ENCODE results near the gene RAB31.

RAB31 gene

GRCh38 chr18:9874728-9875127 lies 166.6 kb downstream of the RAB31 start:
- no peaks in the 10 kb centered on the region for H3K27me3 ChIP-seq (ENCODE audit: control insufficient read depth in 5 of 5, insufficient read depth in 4 of 5, low read length in 5 of 5)
- H3K9me3 ChIP-seq (ENCODE audit: control insufficient read depth in 5 of 5, low read length in 5 of 5) = no peaks in the 10 kb centered on the region
- no peak overlapping the region for H3K27ac ChIP-seq (ENCODE audit: low read depth, low read length)
- H3K9ac ChIP-seq (ENCODE audit: low read length in 5 of 5) = no peak overlapping the region
- peaks cover 0 to 16% (median 6%) of the 10 kb centered on the region in 5 donors for H3K4me1 ChIP-seq (ENCODE audit: control insufficient read depth in 5 of 5, insufficient read depth in 5 of 5, low read length in 5 of 5)
- H3K36me3 ChIP-seq (ENCODE audit: control insufficient read depth in 5 of 5, insufficient read depth in 5 of 5, low read length in 5 of 5) = no peaks in the 10 kb centered on the region
- H3K4me3 ChIP-seq (ENCODE audit: low read depth in 1 of 5, low read length in 5 of 5) = no peak overlapping the region

DNA sequence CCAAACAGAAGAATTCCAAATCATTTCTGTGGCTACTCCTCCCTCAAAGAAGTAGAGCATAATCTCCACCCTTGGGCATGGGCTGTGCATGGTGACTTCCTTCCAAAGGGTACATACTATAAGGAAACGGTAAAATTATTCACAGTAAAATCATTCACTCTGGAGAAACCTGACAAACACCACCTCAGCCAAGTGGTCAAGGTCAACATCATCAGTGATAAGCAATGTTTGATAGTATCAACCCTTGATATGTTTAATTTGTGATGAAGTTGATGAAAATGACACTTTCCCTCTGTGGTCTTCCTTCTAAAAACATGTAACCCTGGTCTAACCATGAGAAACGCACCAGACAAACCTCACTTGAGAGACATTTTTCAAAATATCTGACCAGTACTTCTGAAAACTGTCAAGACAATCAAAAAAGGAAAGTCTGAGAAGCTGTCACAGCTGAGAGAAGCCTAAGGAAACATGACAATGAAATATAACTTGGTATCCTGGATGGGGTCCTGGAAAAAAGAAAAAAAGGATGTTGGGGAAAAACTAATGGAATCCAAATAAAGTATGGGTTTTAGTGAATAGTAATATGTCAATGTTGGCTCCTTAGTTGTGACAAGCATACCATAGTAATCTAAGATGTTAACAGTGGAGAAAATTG lies 168.2 kb downstream of the RAB31 start:
- Histone ChIP-seq H3K9ac (ENCODE audit: low read length in 5 of 5) (peak overlapping the region in 1 of 5 donors; percentile 56), H3K27ac (ENCODE audit: low read depth, low read length) (peak overlapping the region; percentile 69), H3K4me1 (ENCODE audit: control insufficient read depth in 5 of 5, insufficient read depth in 5 of 5, low read length in 5 of 5) (peaks cover 0 to 8% (median 6%) of the 10 kb centered on the region in 5 donors), H3K4me3 (ENCODE audit: low read depth in 1 of 5, low read length in 5 of 5) (peak overlapping the region in 4 of 5 donors; percentile 52 to 74 (median 62)), H3K27me3 (ENCODE audit: control insufficient read depth in 5 of 5, insufficient read depth in 4 of 5, low read length in 5 of 5) (no peaks in the 10 kb centered on the region), H3K36me3 (ENCODE audit: control insufficient read depth in 5 of 5, insufficient read depth in 5 of 5, low read length in 5 of 5) (no peaks in the 10 kb centered on the region), H3K9me3 (ENCODE audit: control insufficient read depth in 5 of 5, low read length in 5 of 5) (no peaks in the 10 kb centered on the region)

DNA sequence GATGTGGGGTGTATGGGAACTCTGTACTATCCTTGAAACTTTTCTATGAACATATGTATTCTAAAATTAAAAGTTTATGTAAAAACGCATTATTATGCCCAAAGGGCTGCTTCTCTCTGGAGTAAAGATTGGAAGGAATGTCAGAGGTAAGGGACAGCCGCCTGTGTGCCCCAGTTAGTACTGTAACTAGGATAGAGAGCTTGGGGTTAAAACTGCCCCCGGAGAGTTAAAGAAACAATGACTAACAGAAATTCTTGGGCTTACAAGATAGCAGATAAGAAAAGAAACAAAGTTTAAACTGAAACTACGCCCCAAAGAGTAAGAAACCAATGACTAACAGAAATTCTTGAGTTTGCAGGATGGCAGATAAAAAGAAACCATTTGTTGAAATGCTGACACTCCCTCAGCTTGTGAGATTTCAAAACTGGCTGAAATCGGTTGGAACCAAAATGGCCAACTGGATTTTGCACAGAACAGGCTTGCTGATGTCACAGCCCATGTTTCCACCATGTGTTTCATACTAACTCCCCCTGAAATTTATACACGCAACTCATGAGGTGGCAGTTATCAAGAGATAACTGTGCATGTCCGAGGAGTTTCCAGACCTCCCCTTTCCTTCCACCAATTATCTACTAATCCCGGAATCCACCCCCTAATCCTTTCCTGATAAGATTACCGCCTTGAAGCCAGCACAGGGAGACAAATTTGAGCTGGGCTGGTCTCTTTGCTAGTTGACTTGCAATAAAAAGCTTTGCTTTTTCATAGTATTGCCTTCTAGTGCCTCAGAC lies 169.0 kb downstream of the RAB31 start:
- Histone ChIP-seq H3K9ac (ENCODE audit: low read length in 5 of 5) (peak overlapping the region in 2 of 5 donors; percentile 32 to 56), H3K36me3 (ENCODE audit: control insufficient read depth in 5 of 5, insufficient read depth in 5 of 5, low read length in 5 of 5) (no peaks in the 10 kb centered on the region), H3K4me3 (ENCODE audit: low read depth in 1 of 5, low read length in 5 of 5) (peak overlapping the region; percentile 52 to 74 (median 57)), H3K27ac (ENCODE audit: low read depth, low read length) (peak overlapping the region; percentile 69), H3K9me3 (ENCODE audit: control insufficient read depth in 5 of 5, low read length in 5 of 5) (no peaks in the 10 kb centered on the region), H3K4me1 (ENCODE audit: control insufficient read depth in 5 of 5, insufficient read depth in 5 of 5, low read length in 5 of 5) (peaks cover 0 to 8% (median 6%) of the 10 kb centered on the region in 5 donors), H3K27me3 (ENCODE audit: control insufficient read depth in 5 of 5, insufficient read depth in 4 of 5, low read length in 5 of 5) (no peaks in the 10 kb centered on the region)

- Histone ChIP-seq H3K9ac (ENCODE audit: low read length in 5 of 5) (peak overlapping the region in 2 of 5 donors; percentile 32 to 56), H3K27me3 (ENCODE audit: control insufficient read depth in 5 of 5, insufficient read depth in 4 of 5, low read length in 5 of 5) (no peaks in the 10 kb centered on the region), H3K36me3 (ENCODE audit: control insufficient read depth in 5 of 5, insufficient read depth in 5 of 5, low read length in 5 of 5) (no peaks in the 10 kb centered on the region), H3K27ac (ENCODE audit: low read depth, low read length) (peak overlapping the region; percentile 69), H3K4me3 (ENCODE audit: low read depth in 1 of 5, low read length in 5 of 5) (peak overlapping the region; percentile 52 to 74 (median 57)), H3K4me1 (ENCODE audit: control insufficient read depth in 5 of 5, insufficient read depth in 5 of 5, low read length in 5 of 5) (peaks cover 0 to 8% (median 6%) of the 10 kb centered on the region in 5 donors), H3K9me3 (ENCODE audit: control insufficient read depth in 5 of 5, low read length in 5 of 5) (no peaks in the 10 kb centered on the region)
These were observed 169.5 kb downstream of the RAB31 start for GRCh38 chr18:9877655-9878014.

- Histone ChIP-seq H3K27me3 (ENCODE audit: control insufficient read depth in 5 of 5, insufficient read depth in 4 of 5, low read length in 5 of 5) (no peaks in the 10 kb centered on the region), H3K4me1 (ENCODE audit: control insufficient read depth in 5 of 5, insufficient read depth in 5 of 5, low read length in 5 of 5) (peaks cover 0 to 8% (median 6%) of the 10 kb centered on the region in 5 donors), H3K27ac (ENCODE audit: low read depth, low read length) (no peak overlapping the region), H3K4me3 (ENCODE audit: low read depth in 1 of 5, low read length in 5 of 5) (no peak overlapping the region), H3K36me3 (ENCODE audit: control insufficient read depth in 5 of 5, insufficient read depth in 5 of 5, low read length in 5 of 5) (no peaks in the 10 kb centered on the region), H3K9me3 (ENCODE audit: control insufficient read depth in 5 of 5, low read length in 5 of 5) (no peaks in the 10 kb centered on the region), H3K9ac (ENCODE audit: low read length in 5 of 5) (no peak overlapping the region)
These were observed 170.0 kb downstream of the RAB31 start for GRCh38 chr18:9878095-9878494.

DNA sequence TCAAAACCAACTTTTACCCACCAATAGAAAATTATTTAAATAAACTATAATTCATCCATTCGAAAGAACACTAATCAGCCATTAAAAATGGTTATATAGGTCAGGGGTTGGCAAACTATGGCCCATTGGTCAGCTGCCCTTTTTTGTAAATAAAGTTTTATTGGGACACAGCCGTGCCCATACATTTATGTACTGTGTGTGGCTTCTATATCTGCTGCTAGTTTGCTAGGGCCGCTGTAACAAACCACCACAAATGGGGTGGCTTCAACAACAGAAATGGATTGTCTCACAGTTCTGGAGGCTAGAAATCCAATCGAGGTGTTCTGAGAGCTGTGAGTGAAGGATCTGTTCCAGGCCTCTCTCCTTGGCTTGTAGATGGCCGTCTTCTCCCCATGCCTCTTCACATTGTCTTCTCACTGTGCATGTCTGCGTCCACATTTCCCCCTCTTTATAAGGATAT lies 170.7 kb downstream of the RAB31 start:
- Histone ChIP-seq H3K4me3 (ENCODE audit: low read depth in 1 of 5, low read length in 5 of 5) (no peak overlapping the region), H3K9me3 (ENCODE audit: control insufficient read depth in 5 of 5, low read length in 5 of 5) (no peaks in the 10 kb centered on the region), H3K27me3 (ENCODE audit: control insufficient read depth in 5 of 5, insufficient read depth in 4 of 5, low read length in 5 of 5) (no peaks in the 10 kb centered on the region), H3K9ac (ENCODE audit: low read length in 5 of 5) (no peak overlapping the region), H3K4me1 (ENCODE audit: control insufficient read depth in 5 of 5, insufficient read depth in 5 of 5, low read length in 5 of 5) (peaks cover 0 to 8% (median 6%) of the 10 kb centered on the region in 5 donors), H3K27ac (ENCODE audit: low read depth, low read length) (no peak overlapping the region), H3K36me3 (ENCODE audit: control insufficient read depth in 5 of 5, insufficient read depth in 5 of 5, low read length in 5 of 5) (no peaks in the 10 kb centered on the region)

GRCh38 chr18:9884090-9884489 lies 176.0 kb downstream of the RAB31 start:
- Histone ChIP-seq H3K9me3 (ENCODE audit: control insufficient read depth in 5 of 5, low read length in 5 of 5) (no peaks in the 10 kb centered on the region), H3K4me3 (ENCODE audit: low read depth in 1 of 5, low read length in 5 of 5) (no peak overlapping the region), H3K9ac (ENCODE audit: low read length in 5 of 5) (no peak overlapping the region), H3K36me3 (ENCODE audit: control insufficient read depth in 5 of 5, insufficient read depth in 5 of 5, low read length in 5 of 5) (no peaks in the 10 kb centered on the region), H3K4me1 (ENCODE audit: control insufficient read depth in 5 of 5, insufficient read depth in 5 of 5, low read length in 5 of 5) (no peaks in the 10 kb centered on the region), H3K27ac (ENCODE audit: low read depth, low read length) (no peak overlapping the region), H3K27me3 (ENCODE audit: control insufficient read depth in 5 of 5, insufficient read depth in 4 of 5, low read length in 5 of 5) (no peaks in the 10 kb centered on the region)

GRCh38 chr18:9884532-9885140 lies 176.5 kb downstream of the RAB31 start:
- no peaks in the 10 kb centered on the region for H3K27me3 ChIP-seq (ENCODE audit: control insufficient read depth in 5 of 5, insufficient read depth in 4 of 5, low read length in 5 of 5)
- no peaks in the 10 kb centered on the region for H3K4me1 ChIP-seq (ENCODE audit: control insufficient read depth in 5 of 5, insufficient read depth in 5 of 5, low read length in 5 of 5)
- no peak overlapping the region for H3K4me3 ChIP-seq (ENCODE audit: low read depth in 1 of 5, low read length in 5 of 5)
- no peaks in the 10 kb centered on the region for H3K9me3 ChIP-seq (ENCODE audit: control insufficient read depth in 5 of 5, low read length in 5 of 5)
- H3K9ac ChIP-seq (ENCODE audit: low read length in 5 of 5) = no peak overlapping the region
- no peaks in the 10 kb centered on the region for H3K36me3 ChIP-seq (ENCODE audit: control insufficient read depth in 5 of 5, insufficient read depth in 5 of 5, low read length in 5 of 5)
- no peak overlapping the region for H3K27ac ChIP-seq (ENCODE audit: low read depth, low read length)

DNA sequence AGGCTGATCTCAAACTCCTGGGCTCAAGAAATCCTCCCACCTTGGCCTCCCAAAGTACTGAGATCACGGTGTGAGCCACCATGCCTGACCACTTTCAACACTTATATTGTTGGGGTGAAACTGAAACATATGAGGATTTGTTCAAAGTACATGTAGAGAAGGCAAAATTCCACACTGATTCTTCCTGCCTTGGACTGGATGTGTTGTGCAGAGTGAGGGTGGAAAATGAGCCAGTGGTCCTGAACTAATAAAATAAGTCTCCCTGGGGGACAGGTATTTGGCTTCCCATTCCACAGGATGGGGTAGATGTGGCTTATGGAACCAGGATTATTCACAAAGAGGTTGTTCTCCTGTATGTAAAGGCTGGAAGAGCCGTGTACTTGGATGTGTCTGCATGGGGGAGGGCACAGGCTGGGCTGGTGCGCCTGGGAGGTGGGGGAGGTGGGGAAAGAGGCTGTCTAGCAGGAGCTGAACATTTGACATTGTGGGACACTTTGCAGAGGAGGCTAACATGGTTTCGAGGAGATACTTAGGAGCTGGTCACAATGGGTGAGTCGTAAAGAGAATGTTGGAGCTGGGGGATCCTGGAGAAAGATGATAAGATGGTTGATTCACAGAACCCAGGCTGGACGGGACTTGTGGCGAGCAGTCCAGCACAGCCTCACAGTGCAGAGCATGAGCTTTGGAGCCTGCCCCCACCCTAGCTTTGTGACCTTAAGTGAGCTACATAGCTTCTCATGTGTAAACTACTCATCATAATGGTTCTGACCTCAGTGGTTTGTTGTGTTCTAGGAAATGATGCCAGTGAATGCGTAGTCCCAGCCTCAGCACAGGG lies 177.3 kb downstream of the RAB31 start, which contains the start of gene TXNDC2:
Gene TXNDC2 (plus strand): TSS at position 804 of the 835 bp plus-strand sequence. CDS start 708 bp downstream, outside the sequence.
- H3K27ac ChIP-seq (ENCODE audit: low read depth, low read length) = no peak within 1 kb of the TSS
- H3K27me3 ChIP-seq (ENCODE audit: control insufficient read depth in 5 of 5, insufficient read depth in 4 of 5, low read length in 5 of 5) = no peaks in the 10 kb centered on the region
- peaks cover 0 to 4% (median 0%) of the 10 kb centered on the region in 5 donors for H3K4me1 ChIP-seq (ENCODE audit: control insufficient read depth in 5 of 5, insufficient read depth in 5 of 5, low read length in 5 of 5)
- H3K4me3 ChIP-seq (ENCODE audit: low read depth in 1 of 5, low read length in 5 of 5) = no peak within 1 kb of the TSS
- H3K9me3 ChIP-seq (ENCODE audit: control insufficient read depth in 5 of 5, low read length in 5 of 5) = no peaks in the 10 kb centered on the region
- H3K9ac ChIP-seq (ENCODE audit: low read length in 5 of 5) = no peak within 1 kb of the TSS
- H3K36me3 ChIP-seq (ENCODE audit: control insufficient read depth in 5 of 5, insufficient read depth in 5 of 5, low read length in 5 of 5) = no peaks in the 10 kb centered on the region

Measured in subcutaneous abdominal adipose tissue (tissue), 5 donors.